HK-2 (cell line): ENCODE results near the gene VAT1L.
A peak's percentile ranks its signal among the peaks of the same experiment; 100 is the strongest.

Experiments
- DNase-seq: peaks from one replicate; pipeline ENCODE4 v3.0.0-alpha.2; 2018; ENCODE audit not compliant: unreplicated experiment

The VAT1L gene

GRCh38 chr16:77869997-77870813 is 81.8 kb downstream of the VAT1L start:
- DNase-seq = no peak

- DNase-seq = no peak
Measured at GRCh38 chr16:77871932-77872331, 83.6 kb downstream of the VAT1L start.

- DNase-seq = no peak
Measured at GRCh38 chr16:77873066-77873465, 84.7 kb downstream of the VAT1L start.

DNA sequence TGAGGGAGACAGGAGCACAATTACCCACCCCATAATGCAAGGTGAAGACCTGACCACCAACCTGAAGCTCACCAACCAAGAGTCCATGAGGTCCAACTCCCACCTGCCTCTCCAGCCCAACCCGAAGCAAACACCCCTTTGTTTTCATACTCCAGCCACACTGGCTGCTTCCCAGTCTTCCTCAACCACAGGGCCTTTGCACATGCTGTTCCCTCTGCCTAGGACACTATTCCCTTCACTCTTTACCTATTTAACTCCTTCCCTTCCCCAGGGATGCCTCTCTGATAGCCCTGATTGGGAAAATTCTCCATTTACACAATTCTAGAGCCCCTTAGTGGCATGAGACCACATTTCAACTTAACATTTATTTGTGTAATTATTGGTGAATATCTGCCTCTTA is 86.0 kb downstream of the VAT1L start:
- DNase-seq = no peak

DNA sequence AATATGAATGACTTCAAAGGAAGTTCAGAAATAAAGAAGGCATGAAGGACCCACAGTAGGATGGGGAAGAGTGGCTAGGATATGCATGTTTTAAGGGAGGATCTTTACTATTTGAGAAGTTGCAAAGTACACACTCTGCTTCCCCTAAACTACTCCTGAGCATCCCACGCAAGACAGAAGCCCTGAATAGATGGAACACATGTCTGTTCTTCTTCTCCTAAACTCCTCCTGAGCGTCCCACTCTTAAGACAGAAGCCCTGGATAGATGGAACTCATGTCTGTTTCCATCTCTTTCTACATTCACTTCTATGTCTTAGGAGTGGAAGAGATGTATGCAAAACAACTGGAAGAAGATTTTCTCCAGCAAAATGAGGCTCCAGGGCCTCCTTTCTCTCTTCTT is 88.4 kb downstream of the VAT1L start:
- no peak for DNase-seq

- peak; percentile 6 for DNase-seq
Measured at GRCh38 chr16:77877712-77878347, 89.5 kb downstream of the VAT1L start.

DNA sequence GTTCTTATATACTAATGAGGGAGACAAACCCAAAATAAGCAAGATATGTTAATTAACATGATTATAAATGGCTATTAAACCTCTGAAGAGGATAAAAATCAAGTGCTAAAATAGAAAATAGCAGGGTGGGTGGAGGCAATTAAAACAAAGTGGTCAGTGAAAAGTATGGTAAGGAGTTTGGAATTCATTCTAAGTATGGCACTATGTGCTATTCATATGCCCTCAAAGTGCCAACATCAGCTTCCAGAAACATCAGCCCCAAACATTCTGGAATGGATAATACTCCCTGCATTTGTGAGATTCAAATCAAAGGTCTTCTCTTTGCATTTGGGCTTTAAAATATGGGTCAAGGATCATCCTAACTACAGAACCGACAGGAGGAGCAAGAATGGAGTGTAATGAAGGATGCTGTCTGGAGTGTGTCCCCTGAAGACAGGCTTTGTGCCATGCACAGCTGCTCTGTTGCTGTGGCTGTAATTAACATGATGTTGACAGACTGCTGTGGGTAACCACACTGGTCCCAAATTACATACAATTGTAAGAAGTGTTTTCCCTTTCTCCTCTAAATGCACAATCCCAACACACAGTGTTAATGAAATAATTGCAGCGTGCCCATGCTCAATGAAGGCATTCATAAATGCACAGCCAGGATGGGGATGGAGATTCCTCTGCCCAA is 93.1 kb downstream of the VAT1L start:
- DNase-seq = no peak

DNA sequence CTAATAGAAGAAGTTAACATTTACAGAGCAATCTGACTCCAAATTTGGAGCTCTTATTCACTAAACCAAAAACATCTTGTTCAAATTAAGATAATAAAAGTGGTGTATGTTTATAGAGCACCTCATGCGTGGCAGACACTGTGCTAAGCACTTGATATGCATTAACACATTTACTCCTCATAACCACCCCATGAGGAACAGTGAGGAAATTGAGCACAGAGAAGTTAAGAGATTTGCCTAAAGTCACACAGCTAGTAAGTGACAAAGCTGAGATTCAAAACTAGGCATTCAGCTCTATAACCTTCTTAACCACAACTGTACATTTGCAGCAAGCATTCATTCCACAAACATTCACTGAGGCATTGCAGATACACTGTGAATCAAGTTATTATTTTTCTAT is 94.0 kb downstream of the VAT1L start:
- DNase-seq = no peak

- no peak for DNase-seq
Measured at GRCh38 chr16:77885571-77886295, 97.4 kb downstream of the VAT1L start.

DNA sequence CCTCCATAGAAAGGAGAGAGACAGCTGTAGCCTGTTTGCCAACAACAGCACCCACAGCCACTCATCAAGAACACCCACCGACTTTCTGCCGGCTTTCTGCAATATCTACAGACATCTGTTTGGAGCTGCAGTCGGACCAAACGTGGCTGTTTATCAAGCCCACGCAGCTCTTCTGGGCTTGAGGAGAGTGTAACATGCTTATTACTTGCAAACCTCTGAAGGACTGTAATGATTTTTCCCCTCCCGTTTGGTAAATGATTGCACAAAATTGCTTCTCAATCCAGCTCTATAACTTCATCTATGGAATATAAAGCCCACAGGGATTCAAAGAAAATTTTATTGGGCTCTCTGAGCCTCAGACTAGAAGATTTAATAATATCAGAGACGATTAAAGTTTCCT is 100.5 kb downstream of the VAT1L start:
- no peak for DNase-seq

- DNase-seq = no peak
Measured at GRCh38 chr16:77890075-77890474, 101.7 kb downstream of the VAT1L start.

- no peak for DNase-seq
Measured at GRCh38 chr16:77894162-77894561, 105.8 kb downstream of the VAT1L start.

DNA sequence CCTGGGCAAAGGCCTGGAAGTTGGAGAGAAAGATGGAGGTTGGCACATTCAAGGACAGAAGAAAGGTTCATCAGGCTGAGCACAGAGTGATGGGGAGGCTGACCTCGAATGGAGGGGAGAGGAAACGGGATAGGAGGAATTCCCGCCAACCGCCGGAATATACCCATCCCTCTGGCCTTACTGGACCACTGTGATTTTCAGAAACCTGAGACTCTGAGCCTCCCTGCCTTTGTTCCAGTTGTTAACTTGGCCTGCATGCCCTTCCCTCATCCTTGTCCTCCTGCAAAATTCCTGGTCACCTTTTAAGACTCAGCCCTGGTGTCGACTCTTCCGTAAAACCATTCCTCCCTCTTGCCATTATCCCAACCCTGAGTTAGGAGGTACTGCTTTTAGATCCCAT is 107.6 kb downstream of the VAT1L start:
- no peak for DNase-seq

- no peak for DNase-seq
Measured at GRCh38 chr16:77896415-77897128, 108.2 kb downstream of the VAT1L start.

DNA sequence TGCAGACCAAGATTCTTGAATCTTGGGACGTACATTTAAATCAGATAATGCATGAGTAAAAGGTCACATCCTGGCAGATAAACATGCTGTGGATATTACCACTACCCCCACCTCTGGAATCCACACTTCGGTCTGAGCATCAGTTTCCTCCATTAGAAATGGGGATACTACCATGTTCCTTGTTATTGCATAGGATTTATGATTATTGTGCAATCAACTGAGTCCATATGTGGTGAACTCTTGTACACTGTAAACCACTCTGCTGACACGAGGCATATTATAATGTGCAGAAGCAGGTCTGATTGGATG is 108.7 kb downstream of the VAT1L start:
- DNase-seq = no peak

- no peak for DNase-seq
Measured at GRCh38 chr16:77897831-77898605, 109.7 kb downstream of the VAT1L start.

GRCh38 chr16:77898671-77899211 is 110.4 kb downstream of the VAT1L start:
- DNase-seq = no peak

GRCh38 chr16:77899416-77899815 is 111.1 kb downstream of the VAT1L start:
- DNase-seq = no peak

DNA sequence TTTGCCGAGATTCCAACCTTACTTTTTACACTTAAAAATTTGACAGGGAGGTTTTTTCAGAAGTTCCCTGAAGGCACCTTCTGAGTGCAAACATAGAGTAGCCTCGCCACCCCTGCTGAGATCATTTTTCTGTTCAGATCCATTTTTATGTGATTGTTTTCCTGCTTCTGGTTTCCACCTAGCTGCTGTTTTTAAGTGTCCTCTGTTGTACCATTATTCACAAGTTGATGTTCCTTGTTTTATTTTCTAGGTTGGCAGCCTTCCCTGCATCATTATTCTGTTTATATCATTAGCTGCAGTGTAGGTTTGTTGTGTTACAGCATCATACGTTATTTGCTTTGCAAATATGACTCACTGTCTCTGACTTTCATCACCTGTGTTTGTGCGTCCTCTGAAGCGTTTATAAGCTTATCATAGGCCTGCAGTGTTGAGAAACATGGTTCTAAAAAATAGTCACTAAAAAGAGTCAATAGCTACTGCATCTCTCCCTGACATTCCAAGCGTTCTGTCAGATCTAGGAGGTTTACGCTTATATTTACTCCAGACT is 117.1 kb downstream of the VAT1L start:
- no peak for DNase-seq

GRCh38 chr16:77910021-77910420 is 121.7 kb downstream of the VAT1L start:
- no peak for DNase-seq
